ENCODE results near the gene HNRNPH1.

HNRNPH1 gene

GRCh38 chr5:179621551-179622214, 1.8 kb downstream of the HNRNPH1 start:
- FAIRE-seq = no peak

GRCh38 chr5:179620703-179621350, 2.6 kb downstream of the HNRNPH1 start:
- FAIRE-seq = no peak

- FAIRE-seq = no peak
Measured at GRCh38 chr5:179620293-179620692, 3.2 kb downstream of the HNRNPH1 start.

GRCh38 chr5:179619776-179620175, 3.7 kb downstream of the HNRNPH1 start:
- no peak for FAIRE-seq

GRCh38 chr5:179618923-179619554, 4.4 kb downstream of the HNRNPH1 start:
- FAIRE-seq = no peak

GRCh38 chr5:179617930-179618329, 5.5 kb downstream of the HNRNPH1 start:
- no peak for FAIRE-seq

GRCh38 chr5:179616002-179616594, 7.4 kb downstream of the HNRNPH1 start:
- no peak for FAIRE-seq

- FAIRE-seq = no peak
Measured at GRCh38 chr5:179615203-179615602, 8.3 kb downstream of the HNRNPH1 start.

- FAIRE-seq = no peak
Measured at GRCh38 chr5:179614745-179615144, 8.7 kb downstream of the HNRNPH1 start.

- no peak for FAIRE-seq
Measured at GRCh38 chr5:179613460-179614071, 9.9 kb downstream of the HNRNPH1 start.

- no peak for FAIRE-seq
Measured at GRCh38 chr5:179612577-179613459, 10.7 kb downstream of the HNRNPH1 start.

GRCh38 chr5:179610903-179611265, 12.6 kb downstream of the HNRNPH1 start:
- no peak for FAIRE-seq

- FAIRE-seq = no peak
Measured at GRCh38 chr5:179610109-179610902, 13.2 kb downstream of the HNRNPH1 start.

- FAIRE-seq = no peak
Measured at GRCh38 chr5:179609834-179610108, 13.7 kb downstream of the HNRNPH1 start.

GRCh38 chr5:179608131-179608581, 15.3 kb downstream of the HNRNPH1 start:
- FAIRE-seq = no peak

GRCh38 chr5:179607160-179607931, 16.1 kb downstream of the HNRNPH1 start:
- no peak for FAIRE-seq

GRCh38 chr5:179606910-179607159, 16.6 kb downstream of the HNRNPH1 start:
- no peak for FAIRE-seq

- no peak for FAIRE-seq
Measured at GRCh38 chr5:179606071-179606909, 17.2 kb downstream of the HNRNPH1 start.

GRCh38 chr5:179605026-179605833, 18.2 kb downstream of the HNRNPH1 start:
- FAIRE-seq = no peak
